HepG2 (cell line): ENCODE data around the gene C1GALT1. TPM values are rescaled to one million over a fixed set of nuclear protein-coding genes. Genes with fewer than 3 reads are reported as not detected.

Experiments
- ARNTL ChIP-seq: sonication (generic); formaldehyde crosslinking; IDR thresholded peaks from 2 replicates; pipeline ENCODE4 v1.4.0; 2020; ENCODE audit warnings: mild to moderate bottlenecking, missing genetic modification reagents
- CHCHD3 ChIP-seq: sonication (generic); formaldehyde crosslinking; IDR thresholded peaks from 2 replicates; pipeline ENCODE4 v1.8.0; 2022; ENCODE audit warnings: mild to moderate bottlenecking, missing genetic modification reagents, moderate library complexity
- HNF1A ChIP-seq, 2 experiments: sonication (generic) in 1 of 2; formaldehyde crosslinking in 1 of 2; IDR thresholded peaks; 2 replicates each; pipeline versions ENCODE4 v1.4.0 to v1.6.1; 2016 to 2020; ENCODE audit warnings: borderline replicate concordance in 1 of 2, low read depth in 1 of 2, mild to moderate bottlenecking in 1 of 2, missing genetic modification reagents in 1 of 2
- KAT8 ChIP-seq: IDR thresholded peaks from 2 replicates; pipeline ENCODE4 v1.6.1; 2016; ENCODE audit warnings: missing genetic modification reagents, missing compliant biosample characterization
- MEIS2 ChIP-seq: sonication (generic); formaldehyde crosslinking; IDR thresholded peaks from 2 replicates; pipeline ENCODE4 v1.9.0; 2021; ENCODE audit warnings: mild to moderate bottlenecking, missing genetic modification reagents
- SAFB2 ChIP-seq: sonication (generic); formaldehyde crosslinking; IDR thresholded peaks from 2 replicates; pipeline ENCODE4 v1.5.1; 2020; ENCODE audit warnings: missing genetic modification reagents, low read depth, mild to moderate bottlenecking, borderline replicate concordance
- ZBTB33 ChIP-seq: sonication (generic); formaldehyde crosslinking; IDR thresholded peaks from 2 replicates; pipeline ENCODE4 v1.4.0; 2020; ENCODE audit warnings: missing genetic modification reagents
- ZFX ChIP-seq: sonication (generic); formaldehyde crosslinking; IDR thresholded peaks from 2 replicates; pipeline ENCODE4 v1.4.0; 2020; ENCODE audit warnings: mild to moderate bottlenecking, low read depth, missing genetic modification reagents, moderate library complexity
- ZNF44 ChIP-seq: sonication (generic); formaldehyde crosslinking; IDR thresholded peaks from 2 replicates; pipeline ENCODE4 v1.5.1; 2020; ENCODE audit warnings: mild to moderate bottlenecking, missing genetic modification reagents
- polyA plus RNA-seq, 8 experiments: library from polyadenylated mRNA; depleted of rRNA in 3 of 8; stranded (reverse) in 7 of 8; unstranded in 1 of 8; fragments of >200 nt; fragmentation: Illumina TruSeq in 4 of 8; extraction: Trizol in 4 of 8; gene quantifications; 2 replicates each; pipeline versions ENCODE4 v1.2.1 to v1.2.3, GENCODE V29; 2011 to 2016; ENCODE audit warnings: low read depth in 4 of 8, missing spikeins in 1 of 8, mixed read lengths in 1 of 8; ENCODE audit not compliant: insufficient read depth in 1 of 8
- total RNA-seq, 5 experiments: library from RNA; depleted of rRNA; stranded (reverse); fragments of >200 nt; fragmentation: Illumina TruSeq; extraction: Trizol; gene quantifications; 2 replicates each; pipeline ENCODE4 v1.2.3, GENCODE V29; 2016; ENCODE audit warnings: low read depth in 1 of 5
- TF ChIP-seq, protein P1 (sequence below): sonication (generic); formaldehyde crosslinking; IDR thresholded peaks from 2 replicates; pipeline ENCODE4 v1.8.0; 2022; ENCODE audit warnings: missing genetic modification reagents, mild to moderate bottlenecking, borderline replicate concordance
- TF ChIP-seq, protein P2 (sequence below): sonication (generic); formaldehyde crosslinking; IDR thresholded peaks from one replicate; pipeline ENCODE4 v1.5.1; 2020; ENCODE audit warnings: mild to moderate bottlenecking, missing genetic modification reagents; ENCODE audit errors: not compliant biosample characterization

Gene C1GALT1
- total and polyA plus RNA-seq, 2 of the 13 experiments (the other 11 are each of a cell fraction or from before 2014, with no cell fraction given), result 57.1 to 65.9 TPM

GRCh38 chr7:7183061-7183837 lies 905 bp downstream of the C1GALT1 start (continued):
- no peak for TF ChIP-seq HNF1A (IDR thresholded peaks at IDR 0.05; ENCODE audit: low read depth)
- TF ChIP-seq HNF1A (CRISPR knock-in tag; IDR thresholded peaks at IDR 0.05; ENCODE audit: borderline replicate concordance), result peak; percentile 11; the same call in 1 of the 2 replicates
- peak; percentile 34; the same call in 1 of the 2 replicates for TF ChIP-seq ARNTL (CRISPR knock-in tag)
- TF ChIP-seq, protein P1, sequence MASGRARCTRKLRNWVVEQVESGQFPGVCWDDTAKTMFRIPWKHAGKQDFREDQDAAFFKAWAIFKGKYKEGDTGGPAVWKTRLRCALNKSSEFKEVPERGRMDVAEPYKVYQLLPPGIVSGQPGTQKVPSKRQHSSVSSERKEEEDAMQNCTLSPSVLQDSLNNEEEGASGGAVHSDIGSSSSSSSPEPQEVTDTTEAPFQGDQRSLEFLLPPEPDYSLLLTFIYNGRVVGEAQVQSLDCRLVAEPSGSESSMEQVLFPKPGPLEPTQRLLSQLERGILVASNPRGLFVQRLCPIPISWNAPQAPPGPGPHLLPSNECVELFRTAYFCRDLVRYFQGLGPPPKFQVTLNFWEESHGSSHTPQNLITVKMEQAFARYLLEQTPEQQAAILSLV (CRISPR knock-in tag), result peak; percentile 19; the same call in 1 of the 2 replicates
- TF ChIP-seq, protein P2, sequence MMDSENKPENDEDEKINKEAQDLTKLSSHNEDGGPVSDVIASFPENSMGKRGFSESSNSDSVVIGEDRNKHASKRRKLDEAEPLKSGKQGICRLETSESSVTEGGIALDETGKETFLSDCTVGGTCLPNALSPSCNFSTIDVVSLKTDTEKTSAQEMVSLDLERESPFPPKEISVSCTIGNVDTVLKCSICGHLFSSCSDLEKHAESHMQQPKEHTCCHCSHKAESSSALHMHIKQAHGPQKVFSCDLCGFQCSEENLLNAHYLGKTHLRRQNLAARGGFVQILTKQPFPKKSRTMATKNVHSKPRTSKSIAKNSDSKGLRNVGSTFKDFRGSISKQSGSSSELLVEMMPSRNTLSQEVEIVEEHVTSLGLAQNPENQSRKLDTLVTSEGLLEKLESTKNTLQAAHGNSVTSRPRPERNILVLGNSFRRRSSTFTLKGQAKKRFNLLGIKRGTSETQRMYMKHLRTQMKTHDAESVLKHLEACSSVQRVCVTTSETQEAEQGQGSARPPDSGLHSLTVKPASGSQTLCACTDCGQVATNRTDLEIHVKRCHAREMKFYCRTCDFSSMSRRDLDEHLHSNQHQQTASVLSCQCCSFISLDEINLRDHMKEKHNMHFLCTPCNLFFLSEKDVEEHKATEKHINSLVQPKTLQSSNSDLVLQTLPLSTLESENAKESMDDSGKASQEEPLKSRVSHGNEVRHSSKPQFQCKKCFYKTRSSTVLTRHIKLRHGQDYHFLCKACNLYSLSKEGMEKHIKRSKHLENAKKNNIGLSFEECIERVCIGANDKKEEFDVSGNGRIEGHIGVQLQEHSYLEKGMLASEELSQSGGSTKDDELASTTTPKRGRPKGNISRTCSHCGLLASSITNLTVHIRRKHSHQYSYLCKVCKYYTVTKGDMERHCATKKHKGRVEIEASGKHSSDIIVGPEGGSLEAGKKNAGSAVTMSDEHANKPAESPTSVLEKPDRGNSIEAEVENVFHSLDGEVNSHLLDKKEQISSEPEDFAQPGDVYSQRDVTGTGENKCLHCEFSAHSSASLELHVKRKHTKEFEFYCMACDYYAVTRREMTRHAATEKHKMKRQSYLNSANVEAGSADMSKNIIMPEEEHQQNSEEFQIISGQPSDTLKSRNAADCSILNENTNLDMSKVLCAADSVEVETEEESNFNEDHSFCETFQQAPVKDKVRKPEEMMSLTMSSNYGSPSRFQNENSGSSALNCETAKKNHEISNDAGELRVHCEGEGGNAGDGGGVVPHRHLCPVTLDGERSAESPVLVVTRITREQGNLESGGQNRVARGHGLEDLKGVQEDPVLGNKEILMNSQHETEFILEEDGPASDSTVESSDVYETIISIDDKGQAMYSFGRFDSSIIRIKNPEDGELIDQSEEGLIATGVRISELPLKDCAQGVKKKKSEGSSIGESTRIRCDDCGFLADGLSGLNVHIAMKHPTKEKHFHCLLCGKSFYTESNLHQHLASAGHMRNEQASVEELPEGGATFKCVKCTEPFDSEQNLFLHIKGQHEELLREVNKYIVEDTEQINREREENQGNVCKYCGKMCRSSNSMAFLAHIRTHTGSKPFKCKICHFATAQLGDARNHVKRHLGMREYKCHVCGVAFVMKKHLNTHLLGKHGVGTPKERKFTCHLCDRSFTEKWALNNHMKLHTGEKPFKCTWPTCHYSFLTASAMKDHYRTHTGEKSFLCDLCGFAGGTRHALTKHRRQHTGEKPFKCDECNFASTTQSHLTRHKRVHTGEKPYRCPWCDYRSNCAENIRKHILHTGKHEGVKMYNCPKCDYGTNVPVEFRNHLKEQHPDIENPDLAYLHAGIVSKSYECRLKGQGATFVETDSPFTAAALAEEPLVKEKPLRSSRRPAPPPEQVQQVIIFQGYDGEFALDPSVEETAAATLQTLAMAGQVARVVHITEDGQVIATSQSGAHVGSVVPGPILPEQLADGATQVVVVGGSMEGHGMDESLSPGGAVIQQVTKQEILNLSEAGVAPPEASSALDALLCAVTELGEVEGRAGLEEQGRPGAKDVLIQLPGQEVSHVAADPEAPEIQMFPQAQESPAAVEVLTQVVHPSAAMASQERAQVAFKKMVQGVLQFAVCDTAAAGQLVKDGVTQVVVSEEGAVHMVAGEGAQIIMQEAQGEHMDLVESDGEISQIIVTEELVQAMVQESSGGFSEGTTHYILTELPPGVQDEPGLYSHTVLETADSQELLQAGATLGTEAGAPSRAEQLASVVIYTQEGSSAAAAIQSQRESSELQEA, result peak; percentile 71
- no peak for TF ChIP-seq MEIS2 (CRISPR knock-in tag)
- TF ChIP-seq ZBTB33, result no peak
- TF ChIP-seq CHCHD3 (CRISPR knock-in tag), result no peak
- no peak for TF ChIP-seq ZNF44 (CRISPR knock-in tag)
- peak; percentile 64; the same call in 1 of the 2 replicates for TF ChIP-seq ZFX (CRISPR knock-in tag)
- 0 out of 2 replicates have a peak, but pooled peaks have one; percentile 82 for TF ChIP-seq SAFB2 (CRISPR knock-in tag)
- TF ChIP-seq KAT8 (CRISPR knock-in tag), result 0 out of 2 replicates have a peak, but pooled peaks have one; percentile 4
